LoVo (cell line): ENCODE results near the gene CDC42BPB.
"Not testable (repeated sequence)": the region's sequence is repeated elsewhere in the genome, so short reads cannot be mapped to it uniquely, and the experiment has no call there.

Source experiments
- DNase-seq: peaks from one replicate; pipeline ENCODE4 v3.0.0-alpha.2; 2016; ENCODE audit warnings: low spot score

Gene CDC42BPB

DNA sequence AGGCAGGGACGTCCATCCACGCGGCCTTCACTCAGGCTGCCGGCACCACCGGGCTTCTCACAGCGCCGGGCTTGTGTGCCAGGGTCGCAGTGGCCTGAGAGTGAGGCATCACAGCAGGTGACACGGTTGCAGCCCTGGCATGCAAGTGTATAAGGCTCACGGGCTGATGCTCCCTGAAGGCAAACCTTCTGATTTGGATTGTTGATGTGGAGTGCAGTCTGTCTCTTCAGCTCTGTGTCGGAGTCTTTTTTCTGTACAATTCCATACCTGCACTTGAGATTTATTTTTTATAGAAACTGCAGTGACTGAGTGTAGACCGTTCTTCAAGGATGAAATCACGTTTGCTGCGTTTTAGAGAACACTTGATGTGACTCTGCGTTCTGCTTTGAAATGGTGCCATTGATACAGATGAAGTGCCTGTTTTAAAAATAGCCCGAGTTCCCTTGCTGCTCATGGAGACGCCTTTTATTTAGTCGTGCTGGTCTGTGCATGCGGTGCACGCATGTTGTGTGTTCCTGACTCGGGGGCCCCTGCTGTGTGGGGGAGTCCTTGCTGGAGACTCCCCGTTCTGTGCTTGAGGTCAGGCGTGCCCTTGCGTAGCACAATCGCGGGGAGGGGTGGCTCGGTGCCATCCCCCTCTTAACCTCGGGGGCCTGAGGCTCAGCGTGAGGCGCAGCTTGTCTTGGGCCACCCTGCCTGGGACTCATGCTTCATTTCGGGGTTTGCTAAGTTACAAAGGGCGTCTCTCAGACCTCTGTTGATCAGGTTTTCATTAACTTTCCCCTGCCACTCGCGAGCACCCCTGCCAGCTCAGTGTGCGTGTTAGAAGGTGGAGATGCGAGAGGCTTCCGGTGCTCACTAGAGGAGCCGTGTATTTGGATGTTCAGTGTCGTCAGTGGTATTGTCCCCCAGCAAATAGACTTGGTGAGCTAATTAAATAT, 156.4 kb downstream of the CDC42BPB start:
- DNase-seq, result no peak

DNA sequence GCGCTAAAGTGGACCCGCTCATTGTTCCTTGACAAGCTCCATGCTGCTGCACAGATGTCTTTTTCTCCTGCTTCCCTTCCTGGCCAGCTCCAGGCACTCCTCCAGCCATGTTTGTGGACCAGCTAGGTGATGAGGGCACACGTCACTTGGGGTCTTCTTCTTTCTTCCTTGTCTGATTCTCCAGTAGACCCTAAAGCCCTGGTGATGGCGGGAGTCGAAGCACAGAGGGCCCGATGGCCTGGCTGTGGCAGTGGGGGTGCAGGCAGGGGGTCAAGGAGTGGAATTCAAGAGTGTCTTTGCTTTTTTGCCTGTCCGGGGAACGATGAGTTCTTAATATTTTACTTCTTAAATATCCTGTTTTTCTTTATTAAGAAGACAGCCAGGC, 157.8 kb downstream of the CDC42BPB start:
- DNase-seq, result no peak

- no peak for DNase-seq
These were observed 158.4 kb downstream of the CDC42BPB start for GRCh38 chr14:102898776-102899515.

- no peak for DNase-seq
These were observed 159.1 kb downstream of the CDC42BPB start for GRCh38 chr14:102898298-102898697.

DNA sequence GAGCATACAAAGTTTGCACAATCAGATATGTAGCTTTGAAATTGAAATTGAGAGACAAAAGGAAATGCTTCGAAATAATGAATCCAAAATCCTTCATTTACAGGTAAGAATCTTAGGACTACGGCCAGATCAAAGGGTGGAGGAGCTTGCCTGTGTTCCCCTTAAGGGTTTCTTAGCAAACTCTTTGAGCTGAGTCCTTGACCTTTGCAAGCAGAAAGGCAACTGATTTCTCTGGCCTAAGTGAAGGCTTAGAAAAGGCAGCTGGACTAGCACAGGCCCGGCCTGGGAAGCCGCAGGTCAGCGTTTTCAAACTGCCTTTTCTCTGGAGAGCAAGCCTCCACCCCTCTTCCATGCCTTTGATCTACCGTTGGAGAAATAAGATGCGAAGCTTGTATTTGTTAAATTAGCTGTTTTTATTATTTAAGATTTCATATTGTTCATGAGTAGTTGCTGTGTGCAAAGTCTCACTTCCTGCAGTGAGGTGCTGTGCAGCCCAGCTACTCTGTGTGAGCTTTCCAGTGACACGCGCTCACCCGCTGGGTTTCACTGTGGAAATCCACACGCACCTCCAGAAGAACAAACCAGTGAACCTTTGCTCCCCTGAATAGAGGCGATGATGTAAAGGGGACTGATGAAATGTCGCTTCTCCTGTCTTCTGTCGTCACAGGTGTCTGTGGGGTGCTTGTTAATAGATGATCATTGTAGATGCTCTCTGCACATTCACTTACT, 159.9 kb downstream of the CDC42BPB start:
- no peak for DNase-seq

- not testable (repeated sequence) for DNase-seq
These were observed 160.6 kb downstream of the CDC42BPB start for GRCh38 chr14:102896735-102897134.

DNA sequence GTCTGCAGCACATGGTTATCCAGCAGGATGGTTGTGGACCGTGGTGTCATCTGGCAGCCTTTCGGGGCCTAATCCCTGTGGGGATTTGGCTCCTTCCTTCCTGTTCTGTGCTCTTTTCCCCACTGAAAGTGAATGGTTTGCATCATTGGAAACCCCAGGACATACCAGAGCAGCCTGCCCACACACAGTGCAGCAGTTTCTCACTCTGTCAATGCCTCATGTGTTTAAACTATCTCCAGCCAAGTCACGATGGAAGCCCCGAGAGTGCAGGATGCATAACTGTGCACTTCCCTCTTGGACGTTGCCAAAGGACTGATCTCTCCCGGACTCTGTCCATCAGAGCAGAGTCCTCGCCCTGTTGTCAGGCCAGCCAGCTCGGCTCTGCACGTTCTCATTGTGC, 163.9 kb downstream of the CDC42BPB start:
- DNase-seq, result no peak

GRCh38 chr14:102892651-102893050, 164.7 kb downstream of the CDC42BPB start:
- no peak for DNase-seq

GRCh38 chr14:102891556-102891955, 165.8 kb downstream of the CDC42BPB start:
- no peak for DNase-seq

DNA sequence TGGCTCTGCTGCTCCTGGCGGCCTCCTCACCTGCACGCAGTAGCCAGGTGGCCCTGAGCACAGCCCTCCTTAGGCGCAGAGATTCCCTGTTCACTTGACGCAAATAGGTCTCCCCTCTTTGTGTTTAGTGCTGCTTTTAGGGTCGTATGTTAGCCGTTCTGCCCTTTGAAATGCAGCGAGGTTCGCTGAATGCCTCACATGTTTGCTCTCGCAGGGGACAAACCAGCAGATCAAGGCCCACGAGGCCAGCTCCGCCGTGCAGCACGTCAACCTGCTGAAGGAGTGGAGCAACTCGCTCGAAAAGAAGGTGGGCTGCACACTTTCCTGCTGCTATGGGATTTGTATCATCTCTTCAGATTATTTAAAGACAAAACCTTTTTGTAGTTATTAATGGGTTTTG, 166.2 kb downstream of the CDC42BPB start:
- no peak for DNase-seq

- no peak for DNase-seq
These were observed 167.7 kb downstream of the CDC42BPB start for GRCh38 chr14:102889615-102890014.

DNA sequence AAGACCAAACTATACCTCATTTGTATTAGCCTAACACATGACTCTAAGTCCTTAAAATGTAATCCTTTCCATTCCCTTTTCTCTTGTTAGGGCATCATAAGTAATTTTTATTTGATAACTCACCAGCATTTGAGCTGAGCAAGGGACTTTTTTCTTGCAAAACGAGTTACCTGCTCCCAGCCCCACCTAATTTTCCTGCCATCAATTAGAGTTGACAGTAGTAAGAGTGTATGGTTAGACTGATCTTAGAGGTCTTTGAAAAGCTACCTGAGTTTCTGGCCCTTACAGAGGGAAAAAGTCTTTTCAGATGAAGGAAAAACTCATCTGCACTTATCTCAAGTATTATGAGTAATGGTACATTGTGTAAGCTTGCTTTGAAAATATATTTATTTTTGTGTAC, 168.6 kb downstream of the CDC42BPB start:
- DNase-seq, result no peak

- no peak for DNase-seq
These were observed 171.5 kb downstream of the CDC42BPB start for GRCh38 chr14:102885737-102886447.

- no peak for DNase-seq
These were observed 173.8 kb downstream of the CDC42BPB start for GRCh38 chr14:102883554-102883953.

GRCh38 chr14:102883089-102883541, 174.2 kb downstream of the CDC42BPB start:
- no peak for DNase-seq
